Peyer's patch (tissue), 4 donors: Measurements from ENCODE around the gene SH2D5.
A peak's percentile ranks its signal among the peaks of the same experiment; 100 is the strongest.

Experiments
- POLR2A ChIP-seq, 2 donors: fragments of 450-650 bp; IDR thresholded peaks; one replicate each; pipeline ENCODE4 v1.5.1; 2017; ENCODE audit warnings: antibody characterized with exemption in 2 of 2, mild to moderate bottlenecking in 2 of 2, moderate library complexity in 2 of 2
- TF ChIP-seq, protein P1 (sequence below), 6 experiments: fragments of 450-650 bp in 4 of 6; fragments of 200-600 bp in 2 of 6; sonication (generic) in 1 of 6; IDR thresholded peaks; one replicate each; pipeline ENCODE4 v1.5.1; 2017 to 2019; ENCODE audit warnings: antibody characterized with exemption in 6 of 6, mild to moderate bottlenecking in 3 of 6, moderate library complexity in 1 of 6

DNA sequence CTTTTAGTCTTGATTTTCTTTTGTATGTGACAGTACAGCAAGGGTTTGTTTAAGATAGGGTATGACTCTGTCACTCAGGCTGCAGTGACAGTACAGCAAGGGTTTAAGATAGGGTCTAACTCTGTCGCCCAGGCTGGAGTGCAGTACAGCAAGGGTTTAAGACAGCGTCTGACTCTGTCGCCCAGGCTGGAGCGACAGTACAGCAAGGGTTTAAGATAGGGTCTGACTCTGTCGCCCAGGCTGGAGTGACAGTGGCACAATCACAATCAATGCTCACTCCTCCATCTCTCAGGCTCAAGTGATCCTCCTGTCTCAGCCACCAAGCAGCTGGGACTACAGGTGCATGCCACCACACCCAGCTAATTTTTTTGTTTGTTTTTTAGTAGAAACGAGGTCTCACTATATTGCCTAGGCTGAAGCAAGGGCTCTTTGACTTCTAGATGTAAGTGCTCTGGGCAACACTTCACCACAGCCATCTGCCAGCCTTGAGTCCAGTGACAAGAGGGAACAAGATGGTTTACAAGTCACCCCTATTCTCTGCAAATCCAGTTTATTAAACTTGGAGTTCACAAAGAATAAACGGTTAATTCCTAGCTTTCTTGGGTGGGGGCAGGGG, 965 bp upstream of the SH2D5 start:
- TF ChIP-seq, protein P1, sequence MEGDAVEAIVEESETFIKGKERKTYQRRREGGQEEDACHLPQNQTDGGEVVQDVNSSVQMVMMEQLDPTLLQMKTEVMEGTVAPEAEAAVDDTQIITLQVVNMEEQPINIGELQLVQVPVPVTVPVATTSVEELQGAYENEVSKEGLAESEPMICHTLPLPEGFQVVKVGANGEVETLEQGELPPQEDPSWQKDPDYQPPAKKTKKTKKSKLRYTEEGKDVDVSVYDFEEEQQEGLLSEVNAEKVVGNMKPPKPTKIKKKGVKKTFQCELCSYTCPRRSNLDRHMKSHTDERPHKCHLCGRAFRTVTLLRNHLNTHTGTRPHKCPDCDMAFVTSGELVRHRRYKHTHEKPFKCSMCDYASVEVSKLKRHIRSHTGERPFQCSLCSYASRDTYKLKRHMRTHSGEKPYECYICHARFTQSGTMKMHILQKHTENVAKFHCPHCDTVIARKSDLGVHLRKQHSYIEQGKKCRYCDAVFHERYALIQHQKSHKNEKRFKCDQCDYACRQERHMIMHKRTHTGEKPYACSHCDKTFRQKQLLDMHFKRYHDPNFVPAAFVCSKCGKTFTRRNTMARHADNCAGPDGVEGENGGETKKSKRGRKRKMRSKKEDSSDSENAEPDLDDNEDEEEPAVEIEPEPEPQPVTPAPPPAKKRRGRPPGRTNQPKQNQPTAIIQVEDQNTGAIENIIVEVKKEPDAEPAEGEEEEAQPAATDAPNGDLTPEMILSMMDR (IDR thresholded peaks at IDR 0.05), result no peak
- peak in 1 of 2 donors; percentile 4 for TF ChIP-seq POLR2A (IDR thresholded peaks at IDR 0.05)
